Fibroblast of skin of right quadriceps (primary cell): Measurements from ENCODE around the gene GAS5.

Source experiments
- DNase-seq: peaks from one replicate; pipeline ENCODE4 v3.0.0-alpha.2; 2013

GAS5 gene

DNA sequence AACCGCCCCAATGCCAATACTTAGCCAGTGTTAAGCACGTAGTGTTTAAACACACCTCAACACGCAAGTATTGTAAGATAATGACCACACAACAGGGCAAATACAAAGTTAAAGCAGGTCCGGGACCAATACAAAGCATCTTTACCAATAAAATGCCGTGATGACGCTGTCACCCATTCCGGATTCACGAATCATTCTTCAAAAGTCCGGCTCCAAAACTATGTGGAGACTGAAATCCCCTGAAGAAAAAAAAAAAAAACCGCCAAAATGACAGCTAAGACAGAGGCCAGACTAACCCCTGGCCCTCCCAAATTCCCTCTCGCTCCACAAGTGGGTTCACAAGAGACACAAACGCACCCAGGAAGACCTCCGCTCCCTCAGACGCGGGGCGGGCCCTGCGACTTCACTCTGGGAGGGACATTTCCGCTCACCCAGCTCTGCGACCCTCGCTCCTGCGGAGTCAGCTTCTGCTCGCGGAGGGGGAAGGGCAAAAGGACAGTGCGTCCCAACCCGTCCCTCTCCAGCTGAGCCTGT is 43.9 kb downstream of the GAS5 start:
- DNase-seq = no peak

DNA sequence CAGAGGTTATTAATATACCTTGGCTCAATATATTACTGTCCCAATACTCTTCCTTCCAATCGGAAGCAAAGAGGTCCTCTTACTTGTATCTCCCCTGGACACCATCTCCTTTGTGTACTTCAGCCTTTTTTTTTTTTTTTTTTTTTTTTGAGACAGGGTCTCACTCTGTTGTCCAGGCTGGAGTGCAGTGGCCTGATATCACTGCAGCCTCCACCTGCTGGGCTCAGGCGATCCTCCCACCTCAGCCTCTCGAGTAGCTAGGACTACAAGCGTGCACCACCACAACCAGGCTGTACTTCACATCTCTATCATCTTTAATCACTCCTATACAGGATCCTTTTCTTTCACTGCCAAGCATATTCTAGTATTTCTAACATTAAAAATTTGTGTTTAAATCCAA is 46.1 kb downstream of the GAS5 start:
- no peak for DNase-seq

DNA sequence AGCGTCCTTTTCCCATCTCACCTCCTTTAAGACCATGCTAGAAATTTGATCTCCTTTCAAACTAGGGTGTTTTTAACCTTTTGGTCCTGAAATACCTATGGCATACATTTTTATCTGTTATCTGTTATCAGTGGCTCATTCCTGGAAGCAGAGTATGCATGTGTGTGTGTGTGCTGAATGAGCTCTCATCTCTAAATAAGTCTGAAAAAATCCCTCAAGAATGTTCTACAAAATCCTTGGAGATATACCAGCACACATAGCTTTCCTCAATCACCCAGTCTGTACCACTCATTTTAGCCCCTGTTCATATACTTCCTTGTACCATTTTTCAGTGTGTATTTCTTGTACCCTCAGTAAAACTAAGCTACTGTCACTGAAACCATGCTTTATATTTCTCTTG is 49.3 kb downstream of the GAS5 start:
- DNase-seq = no peak
